Measurements from ENCODE around the gene MRPL42. TPM values are rescaled to one million over a fixed set of nuclear protein-coding genes. Genes with fewer than 3 reads are reported as not detected.
A peak's percentile ranks its signal among the peaks of the same experiment; 100 is the strongest.

Gene MRPL42
- total and polyA plus RNA-seq, 5 donors, result 36.1 to 58.7 (median 49.5) TPM

DNA sequence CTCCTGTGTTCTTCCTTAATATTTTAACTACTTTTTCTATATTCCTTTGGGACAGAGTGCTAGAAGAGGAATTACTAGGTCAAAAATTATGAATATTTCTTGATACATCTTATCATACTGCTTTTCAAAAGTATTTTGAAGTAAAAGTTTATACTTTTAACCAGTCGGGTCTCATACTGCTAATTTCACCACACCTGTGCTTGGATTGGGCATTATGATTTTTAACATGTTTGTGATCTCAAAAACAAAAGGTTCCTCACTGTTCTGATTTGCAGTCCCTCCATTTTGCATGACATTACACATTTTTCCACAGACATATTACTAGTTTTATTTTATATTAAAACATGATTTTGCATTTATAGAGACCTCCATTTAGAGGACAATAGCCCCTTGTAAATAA lies 32.9 kb downstream of the MRPL42 start:
- DNase-seq (no peak), ATAC-seq (no peak)
- Histone ChIP-seq H3K27ac (ENCODE audit: low read length) (no peak overlapping the region), H3K4me3 (ENCODE audit: low read length) (no peak overlapping the region), H3K27me3 (ENCODE audit: control insufficient read depth, insufficient read depth) (no peaks in the 10 kb centered on the region), H3K9me3 (ENCODE audit: control insufficient read depth, low read length) (no peaks in the 10 kb centered on the region), H3K4me1 (ENCODE audit: control insufficient read depth, insufficient read depth, low read length) (no peaks in the 10 kb centered on the region)
- WGBS, result 95% methylated on average over 1 of the region's 1 CpG
- intact Hi-C loops (cut with DNase I), result loop anchor here in 2 of 4 donors (5.0 to 10.0 kb wide), 3 partner anchors 65 to 602 kb away; no protein-coding TSS in a partner anchor

DNA sequence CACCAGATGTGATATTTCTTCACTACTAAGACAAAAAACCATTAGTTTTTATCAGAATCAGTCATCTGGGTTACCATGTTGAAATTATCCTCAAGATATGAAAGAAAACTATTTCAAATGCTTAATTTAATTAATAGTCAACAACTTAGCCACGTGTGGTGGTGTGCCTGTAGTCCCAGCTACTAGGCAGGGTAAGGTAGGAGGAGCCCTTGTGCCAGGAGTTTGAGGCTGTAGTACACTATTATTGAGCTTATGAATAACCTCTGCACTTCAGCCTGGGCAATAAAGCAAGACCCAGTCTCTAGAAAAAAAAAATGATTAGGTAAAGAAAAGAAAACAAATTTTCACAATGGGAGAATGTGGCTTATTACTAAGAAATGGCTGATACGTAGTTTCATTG lies 33.4 kb downstream of the MRPL42 start:
- intact Hi-C loops (cut with DNase I), result loop anchor here in 2 of 4 donors (5.0 to 10.0 kb wide), 3 partner anchors 64 to 602 kb away; no protein-coding TSS in a partner anchor
- no peaks in the 10 kb centered on the region for H3K4me1 ChIP-seq (ENCODE audit: control insufficient read depth, insufficient read depth, low read length)
- H3K27me3 ChIP-seq (ENCODE audit: control insufficient read depth, insufficient read depth), result no peaks in the 10 kb centered on the region
- DNase-seq (no peak), ATAC-seq (no peak)
- WGBS, result 73% methylated on average over 2 of the region's 2 CpGs
- H3K27ac ChIP-seq (ENCODE audit: low read length), result no peak overlapping the region
- H3K4me3 ChIP-seq (ENCODE audit: low read length), result no peak overlapping the region
- H3K9me3 ChIP-seq (ENCODE audit: control insufficient read depth, low read length), result no peaks in the 10 kb centered on the region

DNA sequence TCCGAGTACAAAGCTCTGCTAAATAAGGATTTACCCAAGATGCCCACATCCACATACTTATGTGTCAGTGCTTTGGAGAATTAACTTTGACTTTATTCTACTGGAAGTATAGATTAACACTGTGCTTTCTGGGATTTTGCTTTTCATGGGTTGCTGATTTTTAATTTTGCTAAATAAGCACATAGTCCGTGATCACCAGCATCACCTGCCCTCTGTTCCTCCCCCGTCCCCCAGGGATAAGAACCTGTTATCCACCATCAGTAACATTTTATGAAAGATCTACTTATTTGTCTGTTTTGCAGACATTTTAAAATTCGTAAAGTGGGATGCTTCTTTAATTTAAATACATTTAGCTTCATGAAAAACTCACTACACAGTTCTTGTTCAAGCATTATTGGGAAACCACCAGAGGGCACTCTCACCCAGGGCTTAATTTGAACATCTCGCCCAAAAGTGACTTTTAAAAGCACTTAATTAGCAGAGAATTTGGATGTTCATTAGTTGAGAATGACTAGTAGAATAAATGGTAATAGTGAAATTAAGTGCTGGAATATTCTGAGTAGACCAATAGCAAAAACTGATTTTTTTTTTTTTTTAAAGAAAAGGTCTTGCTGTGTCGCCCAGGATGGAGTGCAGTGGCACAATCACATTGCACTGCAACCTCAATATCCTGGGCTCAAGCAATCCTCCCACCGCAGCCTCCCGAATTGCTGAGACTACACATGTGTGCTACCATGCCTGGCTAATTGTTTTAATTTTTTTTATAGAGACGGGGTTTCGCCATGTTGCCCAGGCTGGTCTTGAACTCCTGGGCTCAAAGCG lies 35.7 kb downstream of the MRPL42 start:
- WGBS, result 71% methylated on average over 11 of the region's 11 CpGs
- Histone ChIP-seq H3K4me3 (ENCODE audit: low read length) (no peak overlapping the region), H3K27ac (ENCODE audit: low read length) (no peak overlapping the region), H3K27me3 (ENCODE audit: control insufficient read depth, insufficient read depth) (no peaks in the 10 kb centered on the region), H3K4me1 (ENCODE audit: control insufficient read depth, insufficient read depth, low read length) (no peaks in the 10 kb centered on the region), H3K9me3 (ENCODE audit: control insufficient read depth, low read length) (no peaks in the 10 kb centered on the region)
- no peak for ATAC-seq
- DNase-seq, result peak in 1 of 3 donors; percentile 30
- intact Hi-C loops (cut with DNase I), result loop anchor here (2.0 to 10.0 kb wide), 4 partner anchors 62 to 600 kb away; no protein-coding TSS in a partner anchor

DNA sequence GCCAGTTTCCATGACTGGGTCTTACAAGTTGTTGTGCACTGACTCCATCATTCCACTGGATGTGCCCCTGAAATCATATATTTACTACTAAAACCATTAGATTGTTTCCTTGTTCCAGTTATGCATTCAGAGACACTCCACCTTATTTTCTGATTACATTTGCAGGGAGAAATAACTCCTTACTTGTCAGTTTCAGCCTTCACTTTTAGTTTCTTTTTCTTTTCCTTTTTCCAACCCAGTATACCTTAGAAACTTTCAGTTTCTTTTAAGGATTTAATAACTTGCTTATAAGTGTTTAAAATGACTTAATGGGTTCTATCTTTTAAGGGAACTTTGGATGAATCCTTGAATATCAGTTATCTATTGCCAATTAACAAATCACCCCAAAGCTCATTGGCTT lies 39.9 kb downstream of the MRPL42 start:
- no peaks in the 10 kb centered on the region for H3K27me3 ChIP-seq (ENCODE audit: control insufficient read depth, insufficient read depth)
- intact Hi-C loops (cut with DNase I), result loop anchor here in 2 of 4 donors (5.0 to 10.0 kb wide), 2 partner anchors 58 to 60 kb away; no protein-coding TSS in a partner anchor
- no peak for ATAC-seq
- no peak overlapping the region for H3K27ac ChIP-seq (ENCODE audit: low read length)
- no peak overlapping the region for H3K4me3 ChIP-seq (ENCODE audit: low read length)
- H3K9me3 ChIP-seq (ENCODE audit: control insufficient read depth, low read length), result no peaks in the 10 kb centered on the region
- H3K4me1 ChIP-seq (ENCODE audit: control insufficient read depth, insufficient read depth, low read length), result no peaks in the 10 kb centered on the region
- no peak for DNase-seq

DNA sequence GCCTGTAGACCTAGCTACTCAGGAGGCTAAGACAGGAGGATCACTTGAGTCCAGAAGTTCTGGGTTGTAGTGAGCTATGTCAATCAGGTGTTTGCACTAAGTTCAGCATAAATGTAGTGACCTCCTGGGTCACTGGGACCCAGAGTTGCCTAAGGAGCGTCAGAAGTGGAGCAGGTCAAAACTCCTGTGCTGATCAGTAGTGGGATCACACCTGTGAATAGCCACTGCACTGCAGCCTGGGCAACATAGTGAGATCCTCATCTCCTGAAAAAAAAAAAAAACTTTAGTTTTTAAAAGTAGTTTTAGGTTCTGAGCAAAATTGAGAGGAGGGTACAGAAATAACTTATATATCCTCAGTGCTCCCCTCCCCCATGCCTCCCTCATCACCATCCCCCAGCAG lies 42.2 kb downstream of the MRPL42 start:
- Histone ChIP-seq H3K9me3 (ENCODE audit: control insufficient read depth, low read length) (no peaks in the 10 kb centered on the region), H3K27me3 (ENCODE audit: control insufficient read depth, insufficient read depth) (no peaks in the 10 kb centered on the region), H3K4me3 (ENCODE audit: low read length) (no peak overlapping the region), H3K4me1 (ENCODE audit: control insufficient read depth, insufficient read depth, low read length) (no peaks in the 10 kb centered on the region), H3K27ac (ENCODE audit: low read length) (no peak overlapping the region)
- ATAC-seq (no peak), DNase-seq (no peak)
- intact Hi-C loops (cut with DNase I), result loop anchor here in 2 of 4 donors (5.0 to 10.0 kb wide), 2 partner anchors 55 to 58 kb away; no protein-coding TSS in a partner anchor
- WGBS, result 98% methylated on average over 1 of the region's 1 CpG

DNA sequence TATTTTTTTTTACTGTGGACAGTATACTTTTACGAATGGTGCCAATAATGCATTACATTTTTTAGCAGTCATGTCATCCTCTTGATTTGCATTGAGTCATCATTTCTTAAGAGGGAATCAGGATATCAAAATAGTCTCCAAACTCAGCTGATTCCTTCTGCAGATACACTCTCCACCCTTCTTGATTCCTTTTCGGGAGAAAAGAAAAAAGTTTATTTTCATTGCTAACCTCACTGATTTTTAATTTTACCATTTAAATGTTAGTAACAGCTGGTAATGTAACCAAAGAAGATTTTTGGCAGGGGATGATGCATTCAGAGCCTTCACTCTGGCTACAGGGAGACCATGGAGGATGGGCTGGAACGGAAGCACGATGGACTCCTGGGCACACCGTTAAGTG lies 47.5 kb downstream of the MRPL42 start:
- intact Hi-C loops (cut with DNase I), result no loop called here
- ATAC-seq, result no peak

DNA sequence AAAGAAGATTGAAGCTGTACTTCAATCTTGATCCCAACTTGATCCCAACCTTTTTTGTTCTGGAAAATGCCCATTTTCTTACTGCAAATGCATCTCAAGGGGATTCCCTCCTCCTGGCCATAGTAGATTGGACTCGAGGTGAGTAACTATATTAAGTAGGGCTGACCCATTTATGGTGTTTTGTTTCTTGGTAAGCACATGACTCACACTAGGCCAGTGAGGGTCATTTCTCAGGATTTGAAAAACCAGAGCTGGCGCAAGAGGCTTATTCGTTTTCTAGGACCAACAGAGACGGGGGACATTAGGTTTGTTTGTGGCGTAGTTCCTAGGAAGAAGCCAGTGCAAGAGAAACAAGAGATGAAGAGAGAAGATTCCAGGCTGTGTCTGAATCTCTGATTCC lies 51.4 kb downstream of the MRPL42 start:
- WGBS, result 79% methylated on average over 5 of the region's 5 CpGs
- intact Hi-C loops (cut with DNase I), result no loop called here

More for the DNA sequence above, 47.5 kb downstream of the MRPL42 start:
- no peak overlapping the region for H3K4me3 ChIP-seq (ENCODE audit: low read length)
- no peaks in the 10 kb centered on the region for H3K9me3 ChIP-seq (ENCODE audit: control insufficient read depth, low read length)
- H3K4me1 ChIP-seq (ENCODE audit: control insufficient read depth, insufficient read depth, low read length), result peaks cover 1% of the 10 kb centered on the region
- no peak overlapping the region for H3K27ac ChIP-seq (ENCODE audit: low read length)
- no peaks in the 10 kb centered on the region for H3K27me3 ChIP-seq (ENCODE audit: control insufficient read depth, insufficient read depth)
- 61% methylated on average over 5 of the region's 5 CpGs for WGBS
- DNase-seq, result no peak

DNA sequence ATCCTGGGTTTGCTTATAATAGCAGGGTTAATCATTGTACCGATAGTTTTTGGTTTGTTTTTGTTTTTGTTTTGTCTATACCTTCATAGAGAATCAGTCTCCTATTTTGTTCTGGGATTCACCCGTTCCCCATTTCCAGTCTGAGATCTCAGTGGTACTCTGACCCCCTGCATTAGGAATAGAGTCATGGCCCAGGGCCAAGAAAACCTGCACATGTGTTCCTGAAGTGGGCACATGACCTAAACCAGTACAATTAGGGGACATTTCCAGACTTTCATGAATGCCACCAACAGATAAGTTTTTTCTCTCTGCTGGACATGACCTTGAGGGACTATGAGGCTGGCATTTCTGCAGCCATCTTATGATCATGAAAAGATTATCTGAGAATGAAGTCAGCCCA lies 52.5 kb downstream of the MRPL42 start:
- no peaks in the 10 kb centered on the region for H3K9me3 ChIP-seq (ENCODE audit: control insufficient read depth, low read length)
- ATAC-seq (no peak), DNase-seq (no peak)
- peaks cover 1% of the 10 kb centered on the region for H3K4me1 ChIP-seq (ENCODE audit: control insufficient read depth, insufficient read depth, low read length)
- H3K27me3 ChIP-seq (ENCODE audit: control insufficient read depth, insufficient read depth), result no peaks in the 10 kb centered on the region
- no peak overlapping the region for H3K4me3 ChIP-seq (ENCODE audit: low read length)
- H3K27ac ChIP-seq (ENCODE audit: low read length), result no peak overlapping the region
- intact Hi-C loops (cut with DNase I), result no loop called here
- WGBS, result 64% methylated on average over 2 of the region's 2 CpGs

More for the DNA sequence above, 51.4 kb downstream of the MRPL42 start:
- ATAC-seq, result no peak
- DNase-seq, result no peak
- Histone ChIP-seq H3K27me3 (ENCODE audit: control insufficient read depth, insufficient read depth) (no peaks in the 10 kb centered on the region), H3K4me1 (ENCODE audit: control insufficient read depth, insufficient read depth, low read length) (peaks cover 1% of the 10 kb centered on the region), H3K9me3 (ENCODE audit: control insufficient read depth, low read length) (no peaks in the 10 kb centered on the region), H3K27ac (ENCODE audit: low read length) (no peak overlapping the region), H3K4me3 (ENCODE audit: low read length) (no peak overlapping the region)

DNA sequence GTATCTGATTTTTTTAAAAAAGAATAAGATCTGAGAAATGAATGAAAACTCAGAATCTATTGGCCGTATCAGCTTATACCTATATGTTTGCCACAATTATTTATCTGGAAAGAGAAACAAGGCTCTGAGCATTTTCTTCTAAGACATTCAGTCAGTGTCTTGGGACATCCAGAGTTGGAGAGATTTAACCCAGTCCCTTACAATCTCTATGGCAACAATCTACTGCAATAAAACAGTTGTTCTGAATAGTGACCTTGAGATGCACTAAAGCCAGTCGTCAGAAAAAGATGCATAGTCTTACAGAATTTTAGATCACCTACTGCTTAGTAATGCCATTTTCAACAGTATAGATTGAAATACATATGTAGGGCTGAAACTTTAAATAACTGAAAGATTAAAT lies 53.1 kb downstream of the MRPL42 start:
- intact Hi-C loops (cut with DNase I), result no loop called here
- no peak for ATAC-seq

DNA sequence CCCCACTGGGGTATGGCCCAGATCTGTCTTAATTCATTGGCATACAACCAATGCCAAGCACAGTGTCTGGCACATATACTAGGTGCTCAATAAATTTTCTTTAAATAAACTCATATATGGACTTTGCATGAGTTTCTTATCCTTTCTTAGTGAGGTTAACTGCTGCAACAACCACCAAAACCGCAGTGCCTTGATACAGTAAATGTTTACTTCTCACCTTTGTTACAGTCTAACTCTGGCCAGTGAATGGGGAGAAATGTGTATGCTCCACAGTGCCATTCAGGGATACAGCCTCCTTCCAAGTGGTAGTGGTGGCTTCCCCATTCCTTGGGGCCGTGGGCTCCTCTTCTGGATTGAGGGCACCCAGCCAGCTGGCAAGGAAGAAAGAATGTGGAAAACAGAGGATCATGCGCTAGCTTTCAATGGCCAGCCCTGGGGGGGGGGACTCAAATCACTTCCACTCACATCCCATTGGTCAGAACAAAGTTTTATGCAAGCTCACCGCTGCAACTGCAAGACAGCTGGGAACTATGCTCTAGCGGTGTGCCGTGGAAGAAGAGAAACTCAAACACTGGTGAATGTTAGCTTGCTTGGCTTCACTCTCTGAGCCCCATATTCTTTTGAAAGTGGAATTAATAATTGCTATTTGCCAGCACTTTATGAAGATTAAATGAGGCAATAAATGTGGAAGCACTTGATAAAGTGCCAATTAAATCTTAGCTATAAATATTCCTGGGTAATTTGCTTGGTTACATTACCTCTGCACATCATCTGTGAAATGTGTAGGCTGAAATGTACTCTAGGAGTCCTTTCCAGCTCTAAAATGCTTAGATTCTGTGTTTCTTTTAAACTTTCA lies 54.1 kb downstream of the MRPL42 start:
- Histone ChIP-seq H3K4me1 (ENCODE audit: control insufficient read depth, insufficient read depth, low read length) (peaks cover 1% of the 10 kb centered on the region), H3K4me3 (ENCODE audit: low read length) (no peak overlapping the region), H3K27ac (ENCODE audit: low read length) (no peak overlapping the region), H3K27me3 (ENCODE audit: control insufficient read depth, insufficient read depth) (no peaks in the 10 kb centered on the region), H3K9me3 (ENCODE audit: control insufficient read depth, low read length) (no peaks in the 10 kb centered on the region)
- WGBS, result 71% methylated on average over 6 of the region's 6 CpGs
- DNase-seq, result peak; percentile 18 to 65 (median 61)
- intact Hi-C loops (cut with DNase I), result no loop called here
- ATAC-seq, result no peak

More for the DNA sequence above, 53.1 kb downstream of the MRPL42 start:
- no peak overlapping the region for H3K27ac ChIP-seq (ENCODE audit: low read length)
- no peak overlapping the region for H3K4me3 ChIP-seq (ENCODE audit: low read length)
- no peaks in the 10 kb centered on the region for H3K27me3 ChIP-seq (ENCODE audit: control insufficient read depth, insufficient read depth)
- WGBS, result 53% methylated on average over 2 of the region's 2 CpGs
- H3K4me1 ChIP-seq (ENCODE audit: control insufficient read depth, insufficient read depth, low read length), result peaks cover 1% of the 10 kb centered on the region
- H3K9me3 ChIP-seq (ENCODE audit: control insufficient read depth, low read length), result no peaks in the 10 kb centered on the region
- no peak for DNase-seq
